Liver (tissue), 9 donors: ENCODE measurements around the gene LPP. TPM values are rescaled to one million over a fixed set of nuclear protein-coding genes. Genes with fewer than 3 reads are reported as not detected.

ENCODE experiments used
- DNase-seq: peaks from one replicate; pipeline ENCODE4 v3.0.0-alpha.2; 2017; ENCODE audit warnings: low spot score
- H3K27ac ChIP-seq, 2 donors: one replicate each; pipeline ENCODE4 v1.7.0; 2013; ENCODE audit warnings: inconsistent platforms in 2 of 2, low read length in 2 of 2, control low read depth in 1 of 2, low read depth in 1 of 2, mild to moderate bottlenecking in 1 of 2
- H3K27me3 ChIP-seq, 4 donors: one replicate each; pipeline versions ENCODE4 v1.6.1 to v1.7.0; 2013; ENCODE audit warnings: low read length in 3 of 4, inconsistent platforms in 1 of 4, mild to moderate bottlenecking in 1 of 4, moderate library complexity in 1 of 4; ENCODE audit not compliant: control insufficient read depth in 4 of 4, insufficient read depth in 4 of 4
- H3K36me3 ChIP-seq, 4 donors: one replicate each; pipeline versions ENCODE4 v1.6.1 to v1.7.0; 2013; ENCODE audit warnings: low read length in 3 of 4, mild to moderate bottlenecking in 3 of 4, low read depth in 1 of 4, moderate library complexity in 1 of 4; ENCODE audit not compliant: control insufficient read depth in 4 of 4, insufficient read depth in 3 of 4
- H3K4me1 ChIP-seq, 4 donors: one replicate each; pipeline versions ENCODE4 v1.6.1 to v1.7.0; 2013; ENCODE audit warnings: low read length in 3 of 4, mild to moderate bottlenecking in 3 of 4, moderate library complexity in 1 of 4; ENCODE audit not compliant: control insufficient read depth in 4 of 4, insufficient read depth in 4 of 4
- H3K4me3 ChIP-seq, 3 donors: one replicate each; pipeline versions ENCODE4 v1.6.1 to v1.7.0; 2013; ENCODE audit warnings: low read length in 3 of 3, control low read depth in 1 of 3, low read depth in 1 of 3, mild to moderate bottlenecking in 1 of 3
- H3K9ac ChIP-seq, 2 donors: one replicate each; pipeline ENCODE4 v1.7.0; 2013; ENCODE audit warnings: low read length in 2 of 2, mild to moderate bottlenecking in 2 of 2, moderate library complexity in 2 of 2, control low read depth in 1 of 2, low read depth in 1 of 2
- H3K9me3 ChIP-seq, 4 donors: one replicate each; pipeline versions ENCODE4 v1.6.1 to v1.7.0; 2013; ENCODE audit warnings: low read length in 3 of 4; ENCODE audit not compliant: control insufficient read depth in 4 of 4
- CTCF ChIP-seq: fragments of 150-350 bp; IDR thresholded peaks from 2 replicates; pipeline ENCODE4 v1.5.1; 2017; ENCODE audit warnings: improper control_type of control experiment, low read depth, low read length; ENCODE audit not compliant: missing input control
- EGR1 ChIP-seq, 2 donors: IDR thresholded peaks; 2 replicates each; pipeline ENCODE4 v1.6.1; 2016 to 2018; ENCODE audit warnings: antibody characterized with exemption in 2 of 2, low read depth in 2 of 2
- FOXA2 ChIP-seq: IDR thresholded peaks from 2 replicates; pipeline ENCODE4 v1.6.1; 2016; ENCODE audit warnings: antibody characterized with exemption
- GABPA ChIP-seq, 2 donors: IDR thresholded peaks in 1 of 2; conservative IDR thresholded peaks in 1 of 2; 2 replicates each; pipeline ENCODE4 v1.6.1; 2016; ENCODE audit warnings: antibody characterized with exemption in 2 of 2, mild to moderate bottlenecking in 1 of 2, moderate library complexity in 1 of 2
- HNF4A ChIP-seq, 2 donors: conservative IDR thresholded peaks; 2 replicates each; pipeline ENCODE4 v1.6.1; 2016; ENCODE audit warnings: antibody characterized with exemption in 2 of 2, mild to moderate bottlenecking in 2 of 2
- JUND ChIP-seq, 2 donors: IDR thresholded peaks; 2 replicates each; pipeline ENCODE4 v1.6.1; 2016; ENCODE audit warnings: antibody characterized with exemption in 2 of 2
- MAX ChIP-seq: IDR thresholded peaks from 2 replicates; pipeline ENCODE4 v1.6.1; 2016; ENCODE audit warnings: antibody characterized with exemption
- NR2F2 ChIP-seq: IDR thresholded peaks from 2 replicates; pipeline ENCODE4 v1.6.1; 2016; ENCODE audit warnings: antibody characterized with exemption
- RAD21 ChIP-seq, 2 donors: IDR thresholded peaks; 2 replicates each; pipeline ENCODE4 v1.6.1; 2016; ENCODE audit warnings: antibody characterized with exemption in 2 of 2, mild to moderate bottlenecking in 2 of 2
- REST ChIP-seq: IDR thresholded peaks from 2 replicates; pipeline ENCODE4 v1.6.1; 2016; ENCODE audit warnings: antibody characterized with exemption, mild to moderate bottlenecking
- RXRA ChIP-seq, 2 donors: IDR thresholded peaks; 2 replicates each; pipeline ENCODE4 v1.6.1; 2017 to 2018; ENCODE audit warnings: antibody characterized with exemption in 2 of 2, mild to moderate bottlenecking in 1 of 2
- SP1 ChIP-seq: IDR thresholded peaks from 2 replicates; pipeline ENCODE4 v1.6.1; 2018; ENCODE audit warnings: antibody characterized with exemption, mild to moderate bottlenecking
- TAF1 ChIP-seq: conservative IDR thresholded peaks from 2 replicates; pipeline ENCODE4 v1.6.1; 2016; ENCODE audit warnings: antibody characterized with exemption, mild to moderate bottlenecking
- ZBTB33 ChIP-seq: IDR thresholded peaks from 2 replicates; pipeline ENCODE4 v1.6.1; 2016; ENCODE audit warnings: antibody characterized with exemption
- WGBS: extraction: QIAGEN DNeasy Blood & Tissue Kit; methylation state at CpG from one replicate; pipeline ENCODE4 v1.1.7; 2013; 5-methylcytosine and 5-hydroxymethylcytosine counted together
- polyA plus RNA-seq, 2 donors: library from polyadenylated mRNA; stranded (reverse) in 1 of 2; unstranded in 1 of 2; fragments of 200-250 nt in 1 of 2; fragments of >200 nt in 1 of 2; fragmentation: Nextera tagmentation in 1 of 2; extraction: Ambion mirVana in 1 of 2; gene quantifications; one replicate each; pipeline versions ENCODE4 v1.2.1 to v1.2.3, GENCODE V29; 2013 to 2015
- total RNA-seq, 2 donors: library from RNA; depleted of rRNA; stranded (reverse); fragments of >200 nt; gene quantifications; one replicate each; pipeline ENCODE4 v1.2.3, GENCODE V29; 2014
- donor health status: healthy.
- donor health status: healthy.
- donor health status: healthy.
- donor health status: healthy.
- donor health status: healthy.

The LPP gene
- total and polyA plus RNA-seq, 4 donors, result 3.3 to 53.7 (median 28.2) TPM

GRCh38 chr3:188698436-188698835 lies 544.5 kb downstream of the LPP start:
- no peaks in the 10 kb centered on the region for H3K27me3 ChIP-seq
- 98% methylated on average over 12 of the region's 12 CpGs for WGBS
- H3K9me3 ChIP-seq, result no peaks in the 10 kb centered on the region
- H3K36me3 ChIP-seq, result no peaks in the 10 kb centered on the region
- no peak for DNase-seq
- no peak overlapping the region for H3K4me3 ChIP-seq
- H3K9ac ChIP-seq, result no peak overlapping the region
- no peak overlapping the region for H3K27ac ChIP-seq
- peaks cover 0 to 3% (median 0%) of the 10 kb centered on the region in 4 donors for H3K4me1 ChIP-seq
- TF ChIP-seq NR2F2, result no peak
- TF ChIP-seq EGR1 (IDR thresholded peaks at IDR 0.05; ENCODE audit: low read depth in 2 of 2), result no peak
- no peak for TF ChIP-seq TAF1
- TF ChIP-seq CTCF, result no peak
- TF ChIP-seq FOXA2, result no peak

- H3K27ac ChIP-seq, result no peak overlapping the region
- no peaks in the 10 kb centered on the region for H3K36me3 ChIP-seq
- H3K4me3 ChIP-seq, result no peak overlapping the region
- TF ChIP-seq SP1 (no peak), CTCF (no peak), FOXA2 (no peak), HNF4A (conservative IDR thresholded peaks at IDR 0.05) (no peak), REST (no peak), MAX (no peak), RXRA (IDR thresholded peaks at IDR 0.05) (no peak), EGR1 (IDR thresholded peaks at IDR 0.05; ENCODE audit: low read depth in 2 of 2) (no peak), JUND (IDR thresholded peaks at IDR 0.05) (no peak), ZBTB33 (no peak), TAF1 (no peak), GABPA (IDR thresholded peaks at IDR 0.05 in 1 of 2, conservative IDR thresholded peaks at IDR 0.05 in 1 of 2) (no peak), RAD21 (IDR thresholded peaks at IDR 0.05) (no peak)
- no peak overlapping the region for H3K9ac ChIP-seq
- peaks cover 0 to 3% (median 0%) of the 10 kb centered on the region in 4 donors for H3K4me1 ChIP-seq
- H3K9me3 ChIP-seq, result no peaks in the 10 kb centered on the region
- no peak for DNase-seq
- H3K27me3 ChIP-seq, result no peaks in the 10 kb centered on the region
These were observed 546.5 kb downstream of the LPP start for GRCh38 chr3:188700501-188700900.
